ENCODE results near the gene TNFRSF1A.
"Not testable (repeated sequence)": the region's sequence is repeated elsewhere in the genome, so short reads cannot be mapped to it uniquely, and the experiment has no call there.

TNFRSF1A gene

DNA sequence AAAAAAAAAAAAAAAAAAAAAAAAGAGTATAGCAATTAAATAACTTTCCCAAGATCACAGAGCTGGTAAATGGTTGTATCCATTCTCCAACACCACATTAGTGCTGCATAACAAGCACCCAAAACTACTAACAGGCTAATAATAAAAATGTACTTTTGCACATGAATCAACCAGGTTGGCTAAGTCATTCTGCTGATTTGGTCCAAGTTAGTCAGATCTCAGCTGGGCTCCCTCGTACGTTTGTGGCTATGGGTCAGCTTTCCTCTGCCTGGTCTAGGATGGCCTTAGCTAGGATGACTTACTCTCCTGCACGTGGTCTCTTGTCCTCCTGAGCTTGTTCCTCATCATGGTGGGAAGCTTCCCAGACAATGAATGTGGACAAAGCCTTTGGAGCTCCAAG is 39.3 kb downstream of the TNFRSF1A start:
- FAIRE-seq = no peak

DNA sequence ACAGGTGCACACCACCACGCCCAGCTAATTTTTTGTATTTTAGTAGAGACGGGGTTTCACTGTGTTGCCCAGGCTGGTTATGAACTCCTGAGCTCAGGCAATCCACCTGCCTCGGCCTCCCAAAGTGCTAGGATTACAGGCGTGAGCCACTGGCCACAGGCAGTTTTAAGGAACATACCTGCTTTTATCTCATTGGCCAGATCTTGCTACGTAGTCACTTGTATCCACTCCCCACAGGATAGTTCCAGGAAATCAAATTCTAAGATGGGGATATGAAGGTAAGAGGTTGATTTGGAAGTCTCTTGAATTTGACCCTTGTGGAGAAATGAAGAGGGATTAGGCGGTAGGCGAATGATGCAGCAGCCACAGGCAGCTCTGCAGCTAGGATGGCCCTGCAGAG is 40.2 kb downstream of the TNFRSF1A start:
- FAIRE-seq = no peak

DNA sequence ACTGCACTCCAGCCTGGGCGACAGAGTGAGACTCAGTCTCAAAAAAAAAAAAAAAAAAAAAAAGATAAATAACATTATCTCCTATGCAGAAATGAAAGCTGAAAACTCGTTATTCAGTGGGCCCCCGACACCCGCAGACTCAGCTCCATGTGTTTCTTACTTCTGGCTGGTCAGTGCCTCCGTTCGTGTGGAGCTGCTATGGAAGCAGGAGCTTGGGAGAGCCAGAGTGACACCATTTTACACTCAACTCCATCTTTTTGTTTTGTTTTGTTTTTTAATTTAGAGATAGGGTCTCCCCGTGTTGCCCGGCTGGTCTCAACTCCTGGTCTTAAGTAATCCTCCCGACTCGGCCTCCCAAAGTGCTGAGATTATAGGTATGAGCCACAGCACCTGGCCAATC is 44.7 kb downstream of the TNFRSF1A start:
- no peak for FAIRE-seq

DNA sequence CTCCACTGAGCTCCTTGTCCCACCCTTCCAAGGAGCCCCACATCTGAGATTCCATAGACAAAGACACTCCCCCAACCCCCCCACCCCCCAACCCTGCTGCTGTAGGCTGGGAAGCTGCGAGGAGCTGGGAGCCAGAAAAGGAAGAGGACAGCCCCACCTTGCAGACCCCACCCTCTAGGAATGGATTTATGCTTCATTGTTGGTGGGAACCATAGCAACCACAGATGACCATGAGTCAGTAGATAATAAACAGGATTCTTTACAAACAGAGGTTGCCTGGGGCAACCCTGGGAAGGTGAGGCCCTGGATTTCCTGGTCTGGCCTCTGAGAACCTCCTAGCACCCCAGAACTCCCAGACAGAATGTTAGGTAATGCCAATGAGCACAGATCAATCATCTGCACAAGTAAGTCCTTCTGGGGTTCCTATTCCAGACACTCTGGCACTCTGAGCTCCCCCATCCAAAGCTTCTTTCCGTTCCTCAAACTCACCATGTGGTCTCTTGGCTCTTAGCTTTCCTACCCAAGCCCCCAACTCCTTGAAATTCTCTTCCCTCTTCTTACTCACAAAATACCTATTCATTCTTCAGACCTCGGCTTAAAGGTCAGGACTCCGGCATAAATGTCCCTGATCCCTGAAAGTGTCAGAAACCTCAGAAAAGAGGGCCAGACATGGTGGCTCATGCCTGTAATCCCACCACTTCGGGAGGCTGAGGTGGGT is 46.6 kb downstream of the TNFRSF1A start:
- no peak for FAIRE-seq

DNA sequence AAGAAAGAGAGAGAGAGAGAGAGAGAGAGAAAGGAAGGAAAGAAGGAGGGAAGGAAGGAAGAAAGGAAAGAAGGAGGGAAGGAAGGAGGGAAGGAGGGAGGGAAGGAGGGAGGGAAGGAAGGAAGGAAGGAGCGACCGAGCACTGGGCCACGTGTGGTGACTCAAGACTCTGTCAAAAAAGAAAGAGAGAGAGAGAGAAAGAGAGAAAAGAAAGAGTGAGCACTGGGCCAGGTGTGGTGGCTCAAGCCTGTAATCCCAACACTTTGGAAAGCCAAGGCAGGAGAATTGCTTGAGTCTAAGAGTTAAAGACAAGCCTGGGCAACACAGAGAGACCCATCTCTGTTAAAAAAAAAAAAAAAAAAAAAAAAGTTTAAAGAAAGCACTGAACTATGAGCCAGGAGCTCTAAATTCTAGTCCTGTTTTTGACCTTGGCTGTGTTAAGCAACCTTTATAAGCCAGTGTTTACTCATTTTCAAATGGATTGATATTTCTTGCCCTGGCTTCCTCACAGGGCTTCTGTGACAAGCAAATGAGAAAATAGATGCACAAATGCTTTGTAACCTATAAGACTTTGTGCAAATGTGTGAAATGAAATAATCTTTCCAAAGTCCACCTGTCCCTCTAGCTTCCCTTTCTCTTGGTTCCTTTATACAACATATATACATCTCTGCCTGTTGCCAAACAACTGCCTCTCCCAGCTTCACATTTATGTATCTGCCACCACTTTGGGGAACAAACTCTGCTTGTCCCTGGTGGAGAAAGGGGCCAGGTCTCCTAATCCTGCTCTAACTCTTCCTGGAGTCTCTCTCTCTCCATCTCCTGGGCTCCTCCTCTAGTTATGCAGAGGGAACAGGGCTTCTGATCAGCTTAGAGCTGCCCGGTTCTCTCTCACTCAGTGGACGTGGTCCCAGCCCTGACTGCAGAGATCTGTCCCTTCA is 47.5 kb downstream of the TNFRSF1A start:
- no peak for FAIRE-seq

DNA sequence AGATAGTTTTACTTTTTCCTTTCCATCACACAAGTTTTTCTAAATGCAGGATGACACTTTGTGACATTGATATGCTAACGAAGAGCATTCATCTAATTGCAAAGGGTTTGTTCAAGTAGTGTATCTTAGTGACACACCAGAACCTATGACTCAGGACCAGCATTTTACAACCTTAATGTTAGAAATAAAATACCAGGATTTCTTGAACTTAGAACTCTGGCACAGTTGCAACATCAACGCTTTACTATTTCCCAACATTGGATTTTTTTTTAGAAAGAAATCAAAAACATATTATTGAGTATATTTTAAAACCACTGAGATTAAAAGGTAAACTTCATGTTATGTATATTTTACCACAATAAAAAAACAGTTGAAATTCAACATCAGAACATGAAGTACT is 49.3 kb downstream of the TNFRSF1A start:
- FAIRE-seq = no peak

DNA sequence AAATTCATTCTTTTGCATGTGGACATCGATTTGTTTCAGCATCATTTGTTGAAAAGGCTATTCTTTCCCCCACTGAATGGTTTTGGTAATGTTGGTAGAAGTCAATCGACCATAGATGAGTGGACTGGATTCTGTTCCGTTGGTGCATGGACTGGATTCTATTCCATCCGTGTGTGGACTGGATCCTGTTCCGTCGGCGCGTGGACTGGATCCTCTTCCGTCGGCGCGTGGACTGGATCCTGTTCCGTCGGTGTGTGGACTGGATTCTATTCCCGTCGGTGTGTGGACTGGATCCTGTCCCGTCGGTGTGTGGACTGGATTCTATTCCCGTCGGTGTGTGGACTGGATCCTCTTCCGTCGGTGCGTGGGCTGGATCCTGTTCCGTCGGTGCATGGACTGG is 52.0 kb downstream of the TNFRSF1A start:
- FAIRE-seq = not testable (repeated sequence)

DNA sequence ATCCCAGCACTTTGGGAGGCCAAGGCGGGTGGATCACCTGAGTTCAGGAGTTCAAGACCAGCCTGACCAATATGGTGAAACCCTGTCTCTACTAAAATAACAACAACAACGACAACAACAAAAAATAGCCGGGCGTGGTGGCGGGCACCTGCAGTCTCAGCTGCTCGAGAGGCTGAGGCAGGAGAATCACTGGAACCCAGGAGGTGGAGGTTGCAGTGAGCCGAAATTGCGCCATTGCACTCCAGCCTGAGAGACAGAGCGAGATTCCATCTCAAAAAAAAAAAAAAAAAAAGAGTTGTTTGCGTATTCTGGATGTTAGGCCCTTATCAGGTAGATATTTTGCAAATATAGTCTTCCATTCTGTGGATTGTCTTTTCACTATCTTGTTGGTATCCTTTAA is 52.8 kb downstream of the TNFRSF1A start:
- FAIRE-seq = not testable (repeated sequence)

DNA sequence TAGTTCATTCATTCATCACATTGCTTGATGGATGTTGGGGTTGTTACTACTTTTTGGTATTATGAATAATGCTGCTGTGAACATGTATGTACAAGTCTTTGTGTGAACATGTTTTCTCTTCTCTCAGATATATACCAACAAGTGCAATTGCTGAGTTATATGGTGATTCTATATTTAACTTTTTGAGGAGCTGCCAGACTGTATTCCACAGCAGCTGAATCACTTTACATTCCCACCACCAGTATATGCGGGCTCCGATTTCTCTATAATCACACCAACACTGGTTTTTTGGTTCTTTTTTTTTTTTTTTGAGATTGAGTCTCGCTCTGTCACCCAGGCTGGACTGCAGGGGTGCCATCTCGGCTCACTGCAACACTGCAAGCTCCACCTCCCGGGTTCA is 53.6 kb downstream of the TNFRSF1A start:
- no peak for FAIRE-seq

DNA sequence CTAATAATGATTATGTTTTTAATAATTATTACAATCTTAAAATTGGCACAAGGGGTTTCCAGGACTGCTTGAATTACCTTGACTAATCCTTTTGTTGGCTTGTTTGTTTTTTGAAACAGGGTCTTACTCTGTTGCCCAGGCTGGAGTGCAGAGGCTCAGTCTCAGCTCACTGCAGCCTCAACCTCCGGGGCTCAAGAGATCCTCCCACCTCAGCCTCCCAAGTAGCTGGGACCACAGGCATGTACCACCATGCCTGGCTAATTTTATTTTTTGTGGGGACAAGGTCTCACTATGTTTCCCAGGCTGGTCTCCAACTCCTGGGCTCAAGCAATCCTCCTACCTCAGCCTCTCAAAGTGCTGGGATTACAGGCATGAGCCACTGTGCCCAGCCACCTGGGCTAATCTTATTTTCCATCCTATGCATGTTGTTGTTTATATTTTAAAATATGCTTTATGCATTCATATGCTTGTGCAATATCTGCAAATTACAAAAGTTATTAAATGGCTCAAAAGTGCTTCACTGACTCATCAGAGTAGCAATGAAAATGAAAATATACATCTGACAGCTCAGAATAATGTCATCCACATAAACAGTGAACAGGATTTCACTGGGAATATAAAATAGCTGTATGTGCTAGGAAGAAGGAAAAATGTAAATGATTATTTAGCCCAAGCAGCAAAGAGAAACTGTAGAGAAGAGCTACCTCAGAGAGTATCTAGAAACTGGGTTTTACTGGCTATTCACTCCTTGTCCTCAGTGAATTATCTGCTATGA is 56.2 kb downstream of the TNFRSF1A start:
- no peak for FAIRE-seq

DNA sequence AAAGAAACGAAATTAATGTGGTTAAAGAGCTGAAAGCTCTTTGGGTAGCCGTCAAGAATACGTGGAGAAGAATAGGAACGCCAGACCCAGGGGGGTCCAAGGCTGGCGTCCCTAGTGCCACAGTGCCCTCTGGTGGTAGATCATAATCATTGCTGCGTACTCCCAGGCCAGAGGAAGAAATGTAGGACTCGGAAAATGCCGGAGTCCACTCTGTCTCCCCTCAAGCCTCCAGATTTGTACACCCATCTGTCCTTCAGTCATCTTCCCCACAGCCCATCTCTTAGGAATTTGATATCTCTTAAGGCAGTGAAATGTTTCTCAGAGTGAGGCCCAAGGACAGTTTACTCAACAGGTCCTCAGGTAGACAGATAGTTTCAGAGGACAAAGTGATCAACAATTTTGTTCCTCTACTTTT is 56.8 kb downstream of the TNFRSF1A start:
- FAIRE-seq = no peak

DNA sequence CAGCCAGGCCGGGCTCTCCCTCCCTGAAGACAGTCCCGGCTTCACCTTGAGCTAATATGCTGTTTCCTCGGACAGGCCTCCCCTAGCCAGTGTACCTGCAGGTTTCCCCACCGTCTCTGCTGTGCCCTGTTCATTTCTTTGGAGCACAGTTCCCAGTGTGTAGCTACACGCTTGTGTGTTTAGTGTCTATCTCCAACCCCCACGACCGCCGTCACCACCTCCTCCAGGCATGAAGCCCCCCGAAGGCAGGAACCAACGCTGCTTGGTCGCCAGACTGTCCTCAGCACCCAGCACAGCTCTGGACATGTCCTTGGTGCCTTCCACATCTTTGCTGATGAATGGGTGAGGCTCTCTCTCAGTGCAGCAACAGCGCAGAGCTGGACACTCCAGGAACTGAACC is 57.6 kb downstream of the TNFRSF1A start:
- FAIRE-seq = no peak

DNA sequence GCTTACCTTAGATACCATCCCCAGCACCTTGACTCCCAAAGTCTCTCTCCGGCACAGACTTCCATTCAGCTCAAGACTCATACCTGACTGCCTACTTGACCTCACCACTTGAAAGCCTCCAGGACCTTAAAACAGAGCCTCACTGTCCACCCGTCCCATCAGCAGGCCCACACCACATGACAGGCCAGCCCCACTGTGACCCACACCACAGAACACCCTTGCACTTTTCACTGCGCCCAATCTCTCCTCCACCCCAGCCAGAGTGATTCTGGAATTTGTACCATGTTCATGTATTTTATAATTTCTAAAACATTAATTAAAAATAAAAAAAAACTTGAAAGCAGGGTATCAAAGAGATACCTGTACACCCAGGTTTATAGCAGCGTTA is 59.4 kb downstream of the TNFRSF1A start:
- FAIRE-seq = no peak

DNA sequence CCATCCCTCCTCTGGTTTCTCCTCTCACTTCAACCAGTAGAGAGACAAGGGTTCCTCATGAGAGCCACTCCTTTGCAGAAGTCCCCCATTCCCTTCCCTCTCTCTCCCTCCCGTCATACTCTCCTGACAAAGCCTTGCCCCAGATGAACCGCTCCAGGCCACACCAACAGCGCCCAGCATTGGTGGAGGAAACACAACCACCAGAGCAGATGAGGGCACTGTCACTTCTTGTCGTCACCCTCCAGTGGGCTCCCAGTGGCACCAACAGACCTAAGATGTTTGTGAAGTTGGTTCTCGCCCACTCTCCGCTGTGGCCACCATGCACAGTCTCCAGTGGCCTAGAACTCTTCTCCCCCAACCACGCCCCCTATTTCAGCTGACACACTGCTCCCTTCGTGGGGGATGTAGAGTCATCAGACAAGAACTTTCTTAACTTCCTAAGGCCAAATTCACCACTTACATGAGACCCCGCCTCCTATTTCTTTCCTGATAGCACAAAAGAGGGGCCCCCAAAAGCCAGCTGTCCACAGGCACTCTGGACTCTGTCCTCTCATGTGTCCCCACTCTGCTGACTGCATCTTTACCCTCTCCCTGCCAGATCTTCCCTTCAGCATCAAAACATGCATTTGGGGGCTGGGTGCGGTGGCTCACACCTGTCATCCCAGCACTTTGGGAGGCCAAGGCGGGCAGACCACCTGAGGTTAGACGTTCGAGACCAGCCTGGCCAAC is 60.6 kb downstream of the TNFRSF1A start:
- no peak for FAIRE-seq

DNA sequence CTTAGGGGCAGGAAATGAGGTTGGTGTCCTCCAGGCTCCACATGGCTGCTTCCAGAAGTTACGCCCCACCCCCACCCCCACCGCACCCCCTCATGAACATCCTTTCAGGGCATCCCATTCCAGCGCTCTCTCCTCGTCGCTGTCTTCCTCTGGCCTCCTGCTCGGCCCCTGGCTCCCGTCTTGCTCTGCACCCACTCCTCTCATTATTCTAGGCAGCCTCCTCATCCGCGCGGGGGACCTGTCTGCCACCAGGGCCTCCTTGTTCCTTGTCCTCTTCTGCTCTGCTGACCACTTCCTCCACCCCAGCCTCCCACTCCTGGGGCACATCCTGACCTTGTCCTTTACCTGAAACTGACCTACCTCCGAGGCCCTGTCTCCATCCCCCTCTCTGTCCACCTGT is 61.2 kb downstream of the TNFRSF1A start:
- no peak for FAIRE-seq

DNA sequence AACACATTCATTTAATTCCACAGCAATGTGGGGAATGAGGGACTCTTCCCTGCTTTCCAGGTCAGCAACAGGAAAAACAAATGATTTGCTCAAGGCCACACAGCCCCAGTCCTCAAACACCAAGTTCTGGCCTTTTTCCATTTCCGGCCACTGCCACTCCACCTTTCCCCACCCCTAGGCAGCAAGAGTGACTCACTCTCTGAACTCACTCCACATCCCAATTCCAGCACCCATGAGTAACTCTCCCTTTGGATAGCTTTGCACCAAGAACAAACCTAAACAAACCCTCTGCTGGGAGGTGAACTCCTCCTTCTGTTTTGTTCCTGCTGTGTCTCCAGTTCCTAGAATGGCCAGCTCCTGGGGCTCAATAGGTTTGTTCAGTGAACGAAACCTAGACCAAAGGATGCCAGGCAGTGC is 61.8 kb downstream of the TNFRSF1A start:
- no peak for FAIRE-seq

DNA sequence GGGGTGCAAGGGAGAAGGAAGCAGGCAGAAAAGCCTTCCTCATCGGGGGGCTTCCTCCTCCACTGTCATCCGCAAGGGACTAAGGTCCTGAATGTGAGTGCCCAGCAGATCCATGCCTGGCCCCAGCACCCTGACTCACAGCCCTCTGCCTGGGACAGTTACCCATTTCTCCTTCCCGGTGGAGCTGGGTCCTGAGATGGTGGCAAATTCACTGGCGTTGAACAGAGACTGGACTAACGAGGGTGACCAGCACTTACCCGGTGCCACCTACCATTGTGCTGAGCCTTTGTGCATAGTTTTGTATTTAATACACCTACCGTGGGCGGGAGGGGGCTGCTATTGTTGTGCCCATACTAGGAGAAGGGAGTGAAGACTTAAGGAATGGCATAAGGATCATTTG is 62.2 kb downstream of the TNFRSF1A start:
- no peak for FAIRE-seq

DNA sequence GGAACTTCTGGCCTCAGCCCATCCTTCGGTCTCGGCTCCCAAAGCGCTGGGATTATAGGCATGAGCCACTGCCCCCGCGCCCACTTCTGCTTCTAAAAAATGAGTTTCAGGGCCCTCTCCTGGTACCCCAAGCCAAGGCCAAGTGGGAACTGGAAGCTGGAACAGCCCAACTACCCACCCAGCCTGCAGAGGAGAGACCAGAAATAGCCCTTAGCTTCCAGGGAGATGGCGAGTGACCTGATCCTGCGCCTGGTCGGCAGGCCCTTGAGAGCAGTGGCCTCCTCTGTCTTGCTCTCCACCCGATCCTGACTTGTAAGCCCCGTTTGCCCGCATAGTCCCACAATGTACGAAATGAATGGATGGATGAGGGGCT is 62.6 kb downstream of the TNFRSF1A start:
- FAIRE-seq = no peak

All from A204.1 (cell line).